Measurements from ENCODE around the gene MED27. TPM values are rescaled to one million over a fixed set of nuclear protein-coding genes. Genes with fewer than 3 reads are reported as not detected.
A peak's percentile ranks its signal among the peaks of the same experiment; 100 is the strongest.

Gene MED27
- total and polyA plus RNA-seq, 9 of the 15 experiments (the other 6 are each of a cell fraction or from before 2014, with no cell fraction given) = 24.4 to 91.0 (median 36.1) TPM

DNA sequence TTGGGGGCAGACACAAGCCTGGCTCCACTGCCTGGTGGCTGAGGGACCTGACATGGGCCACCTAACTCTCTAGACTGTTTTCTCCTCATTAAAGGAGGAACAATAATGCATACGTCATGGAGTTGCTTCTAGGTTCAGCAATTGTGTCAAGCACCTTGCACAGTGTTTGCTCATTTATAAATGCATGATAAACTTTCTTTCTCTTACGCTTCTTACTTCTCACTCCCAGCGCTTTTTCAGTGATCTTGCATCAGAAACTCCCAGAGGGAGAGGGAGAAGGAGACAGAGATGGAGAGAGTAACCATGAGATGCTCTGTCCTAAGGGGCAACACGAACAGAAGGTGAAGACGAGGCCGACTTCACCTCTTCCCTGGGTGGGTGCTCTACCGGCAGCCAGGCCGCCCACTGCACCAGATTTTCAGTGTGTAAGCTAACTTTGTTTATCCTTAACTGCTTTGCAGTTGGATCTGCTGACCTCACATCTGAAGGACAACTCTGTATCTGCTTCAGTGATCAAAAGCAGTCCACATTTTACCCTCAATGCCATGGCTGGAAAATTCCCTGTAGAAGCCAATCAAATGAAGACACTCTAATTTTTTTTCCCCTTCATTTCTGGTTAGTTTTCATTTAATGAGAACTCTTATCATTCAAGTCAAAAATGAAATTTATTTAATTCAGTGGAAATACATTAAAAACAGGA is 35.3 kb downstream of the MED27 start:
- Histone ChIP-seq H3K4me1 (replicated peaks in 1 of 2; ENCODE audit: control insufficient read depth in 2 of 2, insufficient read depth in 2 of 2, low read length in 2 of 2) (peaks cover 0 to 20% of the 10 kb centered on the region in 2 experiments; a peak in 3 of 5 replicates), H3K27ac (ENCODE audit: extremely low read depth, low read depth, low read length) (no peak overlapping the region), H3K4me2 (ENCODE audit: insufficient read depth, low read length) (no peak overlapping the region; the same call in 1 of the 2 replicates), H3K9me3 (replicated peaks; ENCODE audit: control insufficient read depth, insufficient read depth, low read depth, low read length) (no peaks in the 10 kb centered on the region), H3K36me3 (ENCODE audit: control insufficient read depth, insufficient read depth, low read length) (no peaks in the 10 kb centered on the region), H3K9me1 (ENCODE audit: control insufficient read depth, insufficient read depth, low read length) (no peaks in the 10 kb centered on the region), H3K79me2 (ENCODE audit: control insufficient read depth, insufficient read depth, low read length) (peaks cover 16% of the 10 kb centered on the region; the same call in 2 of the 3 replicates), H3K27me3 (ENCODE audit: control insufficient read depth in 2 of 2, insufficient read depth in 2 of 2, low read length in 2 of 2) (no peaks in the 10 kb centered on the region), H2AFZ (ENCODE audit: low read depth, low read length) (no peak overlapping the region), H4K20me1 (replicated peaks; ENCODE audit: control insufficient read depth, insufficient read depth, low read length) (peaks cover 8% of the 10 kb centered on the region; the same call in 1 of the 2 replicates), H3K4me3 (no peak overlapping the region), H3K9ac (ENCODE audit: insufficient read depth in 1 of 2, low read depth in 2 of 2, low read length in 2 of 2) (peak overlapping the region in 1 of 2 experiments; percentile 54; a peak in 1 of 4 replicates)
- intact Hi-C loops (cut with micrococcal nuclease) = no loop called here
- in situ Hi-C loops (cut with MboI) = no loop called here
- ChIA-PET POLR2A (no interaction called here), CTCF (ENCODE audit: low intra/inter-chr PET ratio) (no interaction called here)
- WGBS (ENCODE audit: insufficient coverage, low coverage, missing lambda C conversion rate) = 69% methylated on average over 8 of the region's 8 CpGs
- ATAC-seq (peak; percentile 55), DNase-seq (ENCODE audit: extremely low read depth in 1 of 4, low spot score in 3 of 4) (no peak), FAIRE-seq (peak; percentile 57)
- BruUV-seq (replicated peaks) = no TSS peak
- TF ChIP-seq, protein P1, sequence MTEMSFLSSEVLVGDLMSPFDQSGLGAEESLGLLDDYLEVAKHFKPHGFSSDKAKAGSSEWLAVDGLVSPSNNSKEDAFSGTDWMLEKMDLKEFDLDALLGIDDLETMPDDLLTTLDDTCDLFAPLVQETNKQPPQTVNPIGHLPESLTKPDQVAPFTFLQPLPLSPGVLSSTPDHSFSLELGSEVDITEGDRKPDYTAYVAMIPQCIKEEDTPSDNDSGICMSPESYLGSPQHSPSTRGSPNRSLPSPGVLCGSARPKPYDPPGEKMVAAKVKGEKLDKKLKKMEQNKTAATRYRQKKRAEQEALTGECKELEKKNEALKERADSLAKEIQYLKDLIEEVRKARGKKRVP (CRISPR knock-in tag; IDR thresholded peaks at IDR 0.05) = peak; percentile 73
- TF ChIP-seq ZNF584 (CRISPR knock-in tag; IDR thresholded peaks at IDR 0.05; ENCODE audit: low read depth) (peak; percentile 92), ESRRA (IDR thresholded peaks at IDR 0.05; ENCODE audit: borderline replicate concordance, low read depth) (peak; percentile 34; the same call in 1 of the 2 replicates), NR2C2 (CRISPR knock-in tag; IDR thresholded peaks at IDR 0.05) (no peak), NR2C2 (tag; IDR thresholded peaks at IDR 0.05) (peak; percentile 32; the same call in 1 of the 2 replicates), ILF3 (IDR thresholded peaks at IDR 0.05; ENCODE audit: borderline replicate concordance) (no peak), DMBX1 (CRISPR knock-in tag; IDR thresholded peaks at IDR 0.05; ENCODE audit: borderline replicate concordance) (peak; percentile 44; the same call in 1 of the 2 replicates), KAT2B (IDR thresholded peaks at IDR 0.05; ENCODE audit: low read depth, low read length) (no peak), TRIM24 (IDR thresholded peaks at IDR 0.05) (peak in 1 of 2 experiments; percentile 55; a peak in 1 of 4 replicates), CXXC5 (CRISPR knock-in tag; IDR thresholded peaks at IDR 0.05) (0 out of 2 replicates have a peak, but pooled peaks have one; percentile 28), ZNF175 (CRISPR knock-in tag; IDR thresholded peaks at IDR 0.05; ENCODE audit: low read depth) (0 out of 2 replicates have a peak, but pooled peaks have one; percentile 49)
- TF ChIP-seq, protein P2, sequence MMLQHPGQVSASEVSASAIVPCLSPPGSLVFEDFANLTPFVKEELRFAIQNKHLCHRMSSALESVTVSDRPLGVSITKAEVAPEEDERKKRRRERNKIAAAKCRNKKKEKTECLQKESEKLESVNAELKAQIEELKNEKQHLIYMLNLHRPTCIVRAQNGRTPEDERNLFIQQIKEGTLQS (IDR thresholded peaks at IDR 0.05) = peak; percentile 67; the same call in 1 of the 2 replicates
- TF ChIP-seq, protein P2 (CRISPR knock-in tag; conservative IDR thresholded peaks at IDR 0.05) = no peak
- TF ChIP-seq, protein P3, sequence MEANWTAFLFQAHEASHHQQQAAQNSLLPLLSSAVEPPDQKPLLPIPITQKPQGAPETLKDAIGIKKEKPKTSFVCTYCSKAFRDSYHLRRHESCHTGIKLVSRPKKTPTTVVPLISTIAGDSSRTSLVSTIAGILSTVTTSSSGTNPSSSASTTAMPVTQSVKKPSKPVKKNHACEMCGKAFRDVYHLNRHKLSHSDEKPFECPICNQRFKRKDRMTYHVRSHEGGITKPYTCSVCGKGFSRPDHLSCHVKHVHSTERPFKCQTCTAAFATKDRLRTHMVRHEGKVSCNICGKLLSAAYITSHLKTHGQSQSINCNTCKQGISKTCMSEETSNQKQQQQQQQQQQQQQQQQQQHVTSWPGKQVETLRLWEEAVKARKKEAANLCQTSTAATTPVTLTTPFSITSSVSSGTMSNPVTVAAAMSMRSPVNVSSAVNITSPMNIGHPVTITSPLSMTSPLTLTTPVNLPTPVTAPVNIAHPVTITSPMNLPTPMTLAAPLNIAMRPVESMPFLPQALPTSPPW (CRISPR knock-in tag; IDR thresholded peaks at IDR 0.05) = no peak
- TF ChIP-seq, protein P4, sequence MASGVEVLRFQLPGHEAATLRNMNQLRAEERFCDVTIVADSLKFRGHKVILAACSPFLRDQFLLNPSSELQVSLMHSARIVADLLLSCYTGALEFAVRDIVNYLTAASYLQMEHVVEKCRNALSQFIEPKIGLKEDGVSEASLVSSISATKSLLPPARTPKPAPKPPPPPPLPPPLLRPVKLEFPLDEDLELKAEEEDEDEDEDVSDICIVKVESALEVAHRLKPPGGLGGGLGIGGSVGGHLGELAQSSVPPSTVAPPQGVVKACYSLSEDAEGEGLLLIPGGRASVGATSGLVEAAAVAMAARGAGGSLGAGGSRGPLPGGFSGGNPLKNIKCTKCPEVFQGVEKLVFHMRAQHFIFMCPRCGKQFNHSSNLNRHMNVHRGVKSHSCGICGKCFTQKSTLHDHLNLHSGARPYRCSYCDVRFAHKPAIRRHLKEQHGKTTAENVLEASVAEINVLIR (CRISPR knock-in tag; IDR thresholded peaks at IDR 0.05) = no peak
- TF ChIP-seq, protein P5, sequence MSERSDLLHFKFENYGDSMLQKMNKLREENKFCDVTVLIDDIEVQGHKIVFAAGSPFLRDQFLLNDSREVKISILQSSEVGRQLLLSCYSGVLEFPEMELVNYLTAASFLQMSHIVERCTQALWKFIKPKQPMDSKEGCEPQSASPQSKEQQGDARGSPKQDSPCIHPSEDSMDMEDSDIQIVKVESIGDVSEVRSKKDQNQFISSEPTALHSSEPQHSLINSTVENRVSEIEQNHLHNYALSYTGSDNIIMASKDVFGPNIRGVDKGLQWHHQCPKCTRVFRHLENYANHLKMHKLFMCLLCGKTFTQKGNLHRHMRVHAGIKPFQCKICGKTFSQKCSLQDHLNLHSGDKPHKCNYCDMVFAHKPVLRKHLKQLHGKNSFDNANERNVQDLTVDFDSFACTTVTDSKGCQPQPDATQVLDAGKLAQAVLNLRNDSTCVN (CRISPR knock-in tag; IDR thresholded peaks at IDR 0.05) = no peak

Data from K562 (cell line).